GM15510 (cell line): Measurements from ENCODE around the gene PLA2G3.

Source experiments
- POLR2A ChIP-seq: IDR thresholded peaks from 3 replicates; pipeline ENCODE4 v1.6.1; 2011; ENCODE audit warnings: borderline replicate concordance; ENCODE audit not compliant: insufficient read length; ENCODE audit errors: extremely low read depth

PLA2G3 gene

DNA sequence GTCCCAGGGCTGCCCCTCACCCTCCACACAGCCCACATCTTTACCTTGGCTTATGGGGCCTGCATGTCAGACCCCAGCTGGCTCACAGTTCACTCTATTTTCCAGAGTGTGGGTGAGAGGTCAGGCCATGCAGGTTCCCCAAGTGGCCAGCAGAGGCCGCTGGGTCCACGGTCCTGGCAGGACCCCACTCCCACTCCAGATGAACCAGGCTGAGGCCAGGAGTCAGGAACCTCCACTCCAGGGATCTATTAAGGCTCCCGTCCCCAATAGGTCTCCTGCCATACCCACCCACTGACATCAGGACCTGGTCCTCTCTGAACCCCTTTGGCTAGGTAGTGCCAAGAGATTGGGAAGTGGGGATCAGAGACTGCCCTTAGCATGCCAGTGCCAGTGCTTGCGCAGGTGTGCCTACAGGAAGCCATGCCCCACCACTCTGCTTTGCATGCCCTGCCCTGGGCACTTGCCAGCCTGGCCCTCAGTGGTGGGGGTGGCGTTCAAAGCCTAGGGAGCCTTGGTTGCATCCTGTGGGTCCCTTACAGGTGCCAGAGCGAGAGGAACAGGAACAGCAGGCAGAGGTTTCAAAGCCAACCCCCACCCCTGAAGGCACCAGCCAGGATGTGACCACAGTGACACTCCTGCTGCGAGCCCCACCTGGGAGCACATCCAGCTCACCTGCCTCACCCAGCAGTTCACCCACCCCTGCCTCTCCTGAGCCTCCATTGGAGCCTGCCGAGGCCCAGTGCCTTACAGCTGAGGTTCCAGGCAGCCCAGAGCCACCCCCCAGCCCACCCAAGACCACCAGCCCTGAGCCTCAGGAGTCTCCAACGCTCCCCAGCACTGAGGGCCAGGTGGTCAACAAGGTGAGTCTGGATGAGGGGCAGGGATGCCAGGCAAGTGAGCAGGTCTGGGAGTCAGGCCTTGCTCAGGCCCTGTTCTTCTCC, 50.9 kb downstream of the PLA2G3 start:
- no peak for TF ChIP-seq POLR2A

DNA sequence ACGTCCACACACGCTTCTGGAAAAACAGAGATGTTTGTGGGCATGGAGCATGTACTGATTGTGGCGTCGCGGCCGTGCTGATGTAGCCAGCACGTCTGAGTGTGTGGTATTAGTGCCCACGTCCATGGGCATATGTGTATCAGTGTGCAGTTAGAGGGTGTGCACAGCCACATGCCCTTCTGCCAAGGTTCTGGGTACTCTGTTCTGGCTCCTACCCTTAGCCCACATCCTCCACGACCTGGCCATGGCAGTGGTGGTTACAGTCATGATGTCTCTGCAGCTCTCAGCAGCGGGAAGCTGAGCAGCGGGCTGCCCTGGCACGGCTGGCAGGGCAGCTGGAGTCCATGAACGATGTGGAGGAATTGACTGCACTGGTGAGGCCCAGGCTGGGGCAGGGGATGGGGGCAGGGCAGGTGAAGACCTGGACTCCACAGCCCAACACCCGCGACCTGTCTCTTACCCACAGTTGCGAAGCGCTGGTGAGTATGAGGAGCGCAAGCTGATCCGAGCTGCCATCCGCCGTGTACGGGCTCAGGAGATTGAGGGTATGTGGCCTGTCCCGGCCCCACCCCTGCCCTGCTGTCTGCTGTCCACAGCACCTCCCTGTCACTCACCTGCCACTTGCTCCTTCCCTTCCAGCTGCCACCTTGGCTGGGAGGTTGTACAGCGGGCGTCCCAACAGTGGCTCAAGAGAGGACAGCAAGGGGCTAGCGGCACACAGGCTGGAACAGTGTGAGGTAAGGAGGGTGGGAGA, 51.9 kb downstream of the PLA2G3 start:
- no peak for TF ChIP-seq POLR2A

DNA sequence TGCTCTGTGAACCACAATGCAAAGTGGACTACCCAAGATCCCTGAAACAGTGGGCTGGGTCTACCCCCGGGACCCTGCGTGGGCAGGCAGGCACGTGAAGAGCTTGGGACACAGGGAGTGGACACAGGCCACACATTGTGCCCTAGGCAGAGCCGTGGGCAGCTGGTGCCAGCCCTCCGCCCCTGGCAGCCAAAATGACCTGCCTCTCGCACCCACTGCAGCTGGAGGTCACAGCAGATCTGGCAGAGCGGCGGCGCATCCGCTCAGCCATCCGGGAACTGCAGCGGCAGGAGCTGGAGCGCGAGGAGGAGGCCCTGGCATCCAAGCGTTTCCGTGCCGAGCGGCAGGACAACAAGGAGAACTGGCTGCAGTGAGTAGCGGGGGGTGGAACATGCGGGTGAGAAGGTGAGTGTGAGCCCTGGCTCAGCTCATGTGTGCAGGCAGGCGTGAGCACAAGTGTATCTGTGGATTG, 52.5 kb downstream of the PLA2G3 start:
- TF ChIP-seq POLR2A = no peak

DNA sequence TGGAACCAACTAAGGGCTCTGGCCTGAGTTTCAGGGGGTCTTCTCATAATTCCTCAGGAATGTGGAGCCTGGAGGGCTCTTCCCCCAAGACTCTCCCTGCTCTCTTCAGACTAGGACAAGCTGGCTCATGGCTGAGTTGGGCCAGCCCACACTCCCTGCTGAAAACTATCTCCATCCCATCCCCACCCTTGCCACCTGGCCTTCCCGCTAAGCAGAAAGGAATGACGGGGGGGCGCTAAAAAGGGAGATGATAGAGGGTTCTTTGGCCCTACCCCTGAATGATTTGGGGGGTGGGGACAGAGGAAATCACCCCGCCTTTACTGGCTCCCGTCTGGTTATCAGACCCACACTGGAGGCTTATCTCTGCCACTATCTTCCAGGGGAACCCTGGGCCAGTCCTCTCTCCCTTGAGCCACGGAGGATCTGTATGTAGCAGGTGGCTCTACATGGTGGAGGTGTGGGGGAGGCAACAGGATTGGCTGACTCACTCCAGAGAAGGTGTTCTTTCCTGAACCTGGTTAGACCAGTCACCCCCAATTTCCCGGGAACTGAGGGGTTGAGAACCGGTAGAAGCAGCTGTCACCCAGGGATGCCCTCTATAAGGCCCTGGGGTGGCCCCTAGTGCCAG, 53.5 kb downstream of the PLA2G3 start:
- TF ChIP-seq POLR2A = no peak

DNA sequence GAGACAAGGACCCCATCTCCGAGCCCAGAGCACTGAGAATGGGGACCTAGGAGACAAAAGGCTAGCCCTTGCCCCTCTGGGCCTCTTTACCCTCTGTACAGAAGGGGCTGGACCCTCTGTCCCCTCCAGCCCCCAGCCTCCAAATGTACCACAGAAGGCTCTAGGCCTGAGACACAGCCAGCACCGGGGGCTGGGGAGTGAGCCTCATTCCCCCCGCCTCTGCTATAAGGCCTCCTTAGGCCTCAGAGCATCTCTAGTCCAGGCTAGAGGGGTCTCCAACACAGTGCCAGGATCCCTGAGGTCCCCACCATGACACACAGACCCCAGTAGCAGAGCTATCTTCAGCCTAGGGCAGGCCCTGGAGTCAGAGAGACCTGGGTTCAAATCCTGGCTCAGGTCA, 54.4 kb downstream of the PLA2G3 start:
- no peak for TF ChIP-seq POLR2A

DNA sequence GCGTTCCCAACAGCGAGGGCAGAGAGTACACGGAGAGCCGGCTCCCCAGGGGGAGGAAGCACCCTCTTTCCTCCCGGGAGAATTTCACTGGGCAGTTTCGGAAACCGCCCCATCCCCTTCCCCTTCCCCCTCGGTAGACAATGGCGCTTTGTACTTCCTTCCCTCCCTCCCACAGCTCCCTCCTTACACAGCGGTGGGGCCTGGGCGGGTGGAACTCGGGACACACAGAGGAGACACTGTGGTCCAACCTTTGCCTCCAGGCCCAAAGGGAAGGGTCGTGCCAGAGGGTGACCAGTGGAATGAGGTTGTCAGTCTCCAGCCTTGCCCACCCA, 54.8 kb downstream of the PLA2G3 start:
- TF ChIP-seq POLR2A = no peak

DNA sequence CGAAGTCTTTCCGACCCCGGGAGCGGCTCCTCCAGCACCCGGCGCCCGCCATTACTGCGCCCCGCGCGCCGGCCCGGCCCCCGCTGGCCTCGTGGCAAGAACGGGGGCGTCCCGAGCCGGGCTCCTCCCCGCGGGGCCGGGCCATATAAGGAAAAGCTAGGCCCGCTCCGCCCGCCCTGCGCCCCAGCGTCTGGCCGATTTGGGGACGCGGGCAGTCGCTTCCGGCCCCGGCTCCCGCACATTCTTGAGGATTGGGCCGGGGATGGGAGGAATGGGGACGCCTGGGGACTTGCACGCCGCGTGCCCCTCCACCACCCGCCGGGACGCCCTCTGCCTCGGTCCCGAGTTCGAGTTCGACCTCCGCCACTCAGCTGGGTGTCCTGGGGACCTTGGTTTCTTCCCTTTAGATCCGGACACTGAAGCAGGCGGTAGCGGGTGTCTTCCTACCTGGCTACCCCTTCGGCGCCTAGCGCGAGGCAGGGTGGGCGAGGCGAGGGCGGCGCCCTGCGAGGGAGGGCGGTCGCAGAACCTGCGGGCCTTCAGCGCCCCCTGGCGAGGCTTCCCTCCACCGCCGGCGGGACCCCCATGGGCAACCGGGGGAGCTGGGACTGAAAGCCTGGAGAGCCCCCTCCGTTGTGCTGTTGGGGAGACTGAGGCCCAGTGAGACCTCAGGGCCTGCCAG, 55.4 kb downstream of the PLA2G3 start:
- peak; percentile 86 for TF ChIP-seq POLR2A
